ENCODE results near the gene ZNF609.

The ZNF609 gene

GRCh38 chr15:64544450-64544849, 84.1 kb downstream of the ZNF609 start:
- DNase-seq (ENCODE audit: low read depth, low spot score): peak; percentile 16

- no peak for DNase-seq (ENCODE audit: low read depth, low spot score)
Measured at GRCh38 chr15:64547275-64547674, 86.9 kb downstream of the ZNF609 start.

- no peak for DNase-seq (ENCODE audit: low read depth, low spot score)
Measured at GRCh38 chr15:64548235-64548634, 87.9 kb downstream of the ZNF609 start.

GRCh38 chr15:64549860-64550259, 89.5 kb downstream of the ZNF609 start:
- DNase-seq (ENCODE audit: low read depth, low spot score): no peak

GRCh38 chr15:64552281-64552948, 92.0 kb downstream of the ZNF609 start:
- peak; percentile 51 for DNase-seq (ENCODE audit: low read depth, low spot score)

GRCh38 chr15:64558460-64559179, 98.2 kb downstream of the ZNF609 start:
- no peak for DNase-seq (ENCODE audit: low read depth, low spot score)

- no peak for DNase-seq (ENCODE audit: low read depth, low spot score)
Measured at GRCh38 chr15:64559243-64559642, 98.9 kb downstream of the ZNF609 start.

- DNase-seq (ENCODE audit: low read depth, low spot score): no peak
Measured at GRCh38 chr15:64560501-64560900, 100.1 kb downstream of the ZNF609 start.

GRCh38 chr15:64560998-64561397, 100.6 kb downstream of the ZNF609 start:
- no peak for DNase-seq (ENCODE audit: low read depth, low spot score)

GRCh38 chr15:64562003-64562640, 101.7 kb downstream of the ZNF609 start:
- no peak for DNase-seq (ENCODE audit: low read depth, low spot score)

- no peak for DNase-seq (ENCODE audit: low read depth, low spot score)
Measured at GRCh38 chr15:64566102-64566501, 105.7 kb downstream of the ZNF609 start.

- peak; percentile 15 for DNase-seq (ENCODE audit: low read depth, low spot score)
Measured at GRCh38 chr15:64566629-64567427, 106.5 kb downstream of the ZNF609 start.

- no peak for DNase-seq (ENCODE audit: low read depth, low spot score)
Measured at GRCh38 chr15:64568765-64569164, 108.4 kb downstream of the ZNF609 start.

GRCh38 chr15:64571857-64572291, 111.5 kb downstream of the ZNF609 start:
- peak; percentile 58 for DNase-seq (ENCODE audit: low read depth, low spot score)

GRCh38 chr15:64572856-64573255, 112.5 kb downstream of the ZNF609 start:
- DNase-seq (ENCODE audit: low read depth, low spot score): no peak

- no peak for DNase-seq (ENCODE audit: low read depth, low spot score)
Measured at GRCh38 chr15:64574301-64575017, 114.1 kb downstream of the ZNF609 start.

GRCh38 chr15:64580696-64581407, 120.5 kb downstream of the ZNF609 start:
- DNase-seq (ENCODE audit: low read depth, low spot score): peak; percentile 11

GRCh38 chr15:64581408-64581761, 121.0 kb downstream of the ZNF609 start:
- DNase-seq (ENCODE audit: low read depth, low spot score): peak; percentile 29

- DNase-seq (ENCODE audit: low read depth, low spot score): no peak
Measured at GRCh38 chr15:64582202-64582601, 121.8 kb downstream of the ZNF609 start.

GRCh38 chr15:64583519-64583918, 123.1 kb downstream of the ZNF609 start:
- no peak for DNase-seq (ENCODE audit: low read depth, low spot score)

GRCh38 chr15:64583983-64584382, 123.6 kb downstream of the ZNF609 start:
- no peak for DNase-seq (ENCODE audit: low read depth, low spot score)
